T-helper 17 cell (primary cell): Measurements from ENCODE around the gene PPDPF. TPM values are rescaled to one million over a fixed set of nuclear protein-coding genes. Genes with fewer than 3 reads are reported as not detected.
"Not testable (repeated sequence)": the region's sequence is repeated elsewhere in the genome, so short reads cannot be mapped to it uniquely, and the experiment has no call there.

Source experiments
- ATAC-seq: fragments of 150-1000 bp; cut with Tn5 transposase; 2 replicates; pipeline ENCODE4 v1.10.0; 2021; ENCODE audit warnings: mild to moderate bottlenecking, moderate library complexity
- DNase-seq, 3 donors: peaks; one replicate each; pipeline versions ENCODE4 v3.0.0 to v3.0.0-alpha.2; 2020 to 2021
- H3K9me3 ChIP-seq: one replicate; pipeline ENCODE4 v1.7.0; 2013; ENCODE audit warnings: low read length, mild to moderate bottlenecking; ENCODE audit not compliant: control insufficient read depth, poor library complexity, severe bottlenecking
- H3K27ac Mint-ChIP-seq: one replicate; pipeline ENCODE4 v1.8.0; 2022; ENCODE audit warnings: mild to moderate bottlenecking, moderate library complexity, mixed read lengths
- H3K27me3 Mint-ChIP-seq: one replicate; pipeline ENCODE4 v1.8.0; 2022; ENCODE audit warnings: mixed read lengths
- H3K36me3 Mint-ChIP-seq: one replicate; pipeline ENCODE4 v1.8.0; 2022; ENCODE audit warnings: low read depth, mixed read lengths
- H3K4me1 Mint-ChIP-seq: one replicate; pipeline ENCODE4 v1.8.0; 2022; ENCODE audit warnings: mild to moderate bottlenecking, mixed read lengths
- H3K4me3 Mint-ChIP-seq: one replicate; pipeline ENCODE4 v1.8.0; 2022; ENCODE audit warnings: mild to moderate bottlenecking, moderate library complexity, mixed read lengths
- total RNA-seq, 4 donors: library from RNA in 2 of 4; stranded (reverse) in 2 of 4; gene quantifications; one replicate each; pipeline ENCODE4 v1.2.3 and lab custom pipeline; 2022 to 2026

Gene PPDPF
- total RNA-seq, 2 donors from 2014 or later: 149 to 271 TPM

- H3K27me3 Mint-ChIP-seq: peaks cover 34% of the 10 kb centered on the region
- no peak overlapping the region for H3K4me3 Mint-ChIP-seq
- H3K36me3 Mint-ChIP-seq: peaks cover 2% of the 10 kb centered on the region
- no peak for ATAC-seq
- H3K27ac Mint-ChIP-seq: no peak overlapping the region
- no peaks in the 10 kb centered on the region for H3K9me3 ChIP-seq
- peaks cover 3% of the 10 kb centered on the region for H3K4me1 Mint-ChIP-seq
- no peak for DNase-seq
Measured at GRCh38 chr20:63513207-63513606, 7.4 kb upstream of the PPDPF start.

- not testable (repeated sequence) for H3K4me3 Mint-ChIP-seq, DNase-seq, H3K27ac Mint-ChIP-seq
Measured at GRCh38 chr20:63514520-63514919, 6.0 kb upstream of the PPDPF start.

GRCh38 chr20:63517376-63518309, 2.9 kb upstream of the PPDPF start:
- Mint-ChIP-seq H3K27ac (no peak overlapping the region), H3K27me3 (peaks cover 7% of the 10 kb centered on the region), H3K36me3 (no peaks in the 10 kb centered on the region), H3K4me1 (peaks cover 6% of the 10 kb centered on the region), H3K4me3 (peak overlapping the region; percentile 39)
- no peak for ATAC-seq
- no peaks in the 10 kb centered on the region for H3K9me3 ChIP-seq
- no peak for DNase-seq

More at GRCh38 chr20:63514520-63514919, 6.0 kb upstream of the PPDPF start:
- ATAC-seq, H3K36me3 Mint-ChIP-seq, H3K4me1 Mint-ChIP-seq, H3K9me3 ChIP-seq: not testable (repeated sequence)
- H3K27me3 Mint-ChIP-seq: peaks cover 24% of the 10 kb centered on the region

GRCh38 chr20:63518351-63518861, 2.2 kb upstream of the PPDPF start:
- ATAC-seq (no peak), DNase-seq (no peak)
- no peaks in the 10 kb centered on the region for H3K36me3 Mint-ChIP-seq
- no peaks in the 10 kb centered on the region for H3K27me3 Mint-ChIP-seq
- H3K4me3 Mint-ChIP-seq: peak overlapping the region; percentile 31
- H3K4me1 Mint-ChIP-seq: peaks cover 7% of the 10 kb centered on the region
- H3K9me3 ChIP-seq: no peaks in the 10 kb centered on the region
- H3K27ac Mint-ChIP-seq: no peak overlapping the region

GRCh38 chr20:63518946-63519667, 1.5 kb upstream of the PPDPF start:
- no peak for DNase-seq
- Mint-ChIP-seq H3K36me3 (no peaks in the 10 kb centered on the region), H3K4me1 (peaks cover 7% of the 10 kb centered on the region), H3K27me3 (no peaks in the 10 kb centered on the region), H3K27ac (no peak overlapping the region), H3K4me3 (peak overlapping the region; percentile 82)
- no peak for ATAC-seq
- no peaks in the 10 kb centered on the region for H3K9me3 ChIP-seq

- peak; percentile 49 for ATAC-seq
- DNase-seq: peak in 2 of 3 donors; percentile 66 to 67
- H3K9me3 ChIP-seq: no peaks in the 10 kb centered on the region
- Mint-ChIP-seq H3K4me3 (peak overlapping the region; percentile 82), H3K36me3 (no peaks in the 10 kb centered on the region), H3K4me1 (peaks cover 7% of the 10 kb centered on the region), H3K27me3 (no peaks in the 10 kb centered on the region), H3K27ac (no peak overlapping the region)
Measured at GRCh38 chr20:63519668-63520503, 679 bp upstream of the PPDPF start.

- Mint-ChIP-seq H3K4me1 (peaks cover 7% of the 10 kb centered on the region), H3K4me3 (peak overlapping the region; percentile 84), H3K27ac (no peak overlapping the region), H3K36me3 (no peaks in the 10 kb centered on the region), H3K27me3 (no peaks in the 10 kb centered on the region)
- peak; percentile 47 to 52 (median 50) for DNase-seq
- peak; percentile 62 for ATAC-seq
- H3K9me3 ChIP-seq: no peaks in the 10 kb centered on the region
Measured at GRCh38 chr20:63520934-63521601, 503 bp downstream of the PPDPF start.

- H3K9me3 ChIP-seq: no peaks in the 10 kb centered on the region
- Mint-ChIP-seq H3K4me3 (peak overlapping the region; percentile 84), H3K36me3 (no peaks in the 10 kb centered on the region), H3K27me3 (no peaks in the 10 kb centered on the region), H3K27ac (no peak overlapping the region), H3K4me1 (peaks cover 7% of the 10 kb centered on the region)
- ATAC-seq: no peak
- no peak for DNase-seq
Measured at GRCh38 chr20:63521602-63522001, 1.0 kb downstream of the PPDPF start.

- H3K4me1 Mint-ChIP-seq: peaks cover 10% of the 10 kb centered on the region
- H3K9me3 ChIP-seq: no peaks in the 10 kb centered on the region
- peak overlapping the region; percentile 84 for H3K4me3 Mint-ChIP-seq
- no peak for DNase-seq
- H3K27me3 Mint-ChIP-seq: no peaks in the 10 kb centered on the region
- no peak overlapping the region for H3K27ac Mint-ChIP-seq
- ATAC-seq: no peak
- H3K36me3 Mint-ChIP-seq: no peaks in the 10 kb centered on the region
Measured at GRCh38 chr20:63522091-63522868, 1.7 kb downstream of the PPDPF start.

GRCh38 chr20:63522981-63523611, 2.5 kb downstream of the PPDPF start:
- H3K9me3 ChIP-seq: no peaks in the 10 kb centered on the region
- H3K27me3 Mint-ChIP-seq: no peaks in the 10 kb centered on the region
- H3K36me3 Mint-ChIP-seq: no peaks in the 10 kb centered on the region
- no peak overlapping the region for H3K27ac Mint-ChIP-seq
- ATAC-seq: no peak
- H3K4me3 Mint-ChIP-seq: no peak overlapping the region
- peaks cover 8% of the 10 kb centered on the region for H3K4me1 Mint-ChIP-seq
- no peak for DNase-seq

- no peak overlapping the region for H3K27ac Mint-ChIP-seq
- no peaks in the 10 kb centered on the region for H3K36me3 Mint-ChIP-seq
- H3K4me3 Mint-ChIP-seq: peak overlapping the region; percentile 3
- H3K27me3 Mint-ChIP-seq: no peaks in the 10 kb centered on the region
- DNase-seq (no peak), ATAC-seq (no peak)
- H3K9me3 ChIP-seq: no peaks in the 10 kb centered on the region
- H3K4me1 Mint-ChIP-seq: peaks cover 7% of the 10 kb centered on the region
Measured at GRCh38 chr20:63525185-63525584, 4.6 kb downstream of the PPDPF start.
